HG02798 (cell line): ENCODE results near the gene KIF15.

Experiments used
- ATAC-seq: cut with Tn5 transposase; IDR thresholded peaks from one replicate; pipeline ENCODE4 v1.9.1; 2021; ENCODE audit warnings: mild to moderate bottlenecking; ENCODE audit not compliant: unreplicated experiment, poor library complexity

KIF15 gene

DNA sequence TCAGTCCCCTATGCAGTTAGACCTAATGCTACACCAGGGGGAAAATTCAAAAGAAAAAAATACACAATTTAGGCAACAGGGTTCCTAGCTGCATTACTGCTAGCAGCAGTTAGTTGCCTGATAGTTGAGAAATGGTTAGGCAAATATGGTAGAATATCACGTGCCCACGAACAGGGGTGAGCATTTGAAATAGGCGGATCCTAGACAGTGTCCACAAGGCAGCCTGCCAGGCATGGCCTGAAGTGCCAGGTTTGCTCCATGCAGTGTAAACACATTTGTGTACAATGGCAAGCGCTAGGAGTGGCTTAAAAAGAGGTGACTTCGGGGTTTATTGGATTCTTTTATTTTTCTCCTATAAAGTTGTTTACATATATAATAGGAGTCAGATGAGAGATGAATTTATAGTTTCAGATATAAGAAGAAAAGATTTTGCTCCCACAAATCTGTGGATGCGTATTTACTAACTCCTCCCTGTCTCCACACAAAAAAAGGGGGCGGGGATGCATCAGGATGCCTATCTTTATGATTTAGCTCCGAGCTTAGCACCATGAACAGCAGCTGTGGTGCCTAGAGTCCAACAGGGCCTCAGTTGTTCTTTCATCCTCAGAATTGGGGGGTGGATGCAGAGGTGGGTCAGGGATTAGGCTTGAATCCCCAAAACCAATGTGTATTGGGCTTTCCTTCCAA lies 108.9 kb downstream of the KIF15 start:
- no peak for ATAC-seq

DNA sequence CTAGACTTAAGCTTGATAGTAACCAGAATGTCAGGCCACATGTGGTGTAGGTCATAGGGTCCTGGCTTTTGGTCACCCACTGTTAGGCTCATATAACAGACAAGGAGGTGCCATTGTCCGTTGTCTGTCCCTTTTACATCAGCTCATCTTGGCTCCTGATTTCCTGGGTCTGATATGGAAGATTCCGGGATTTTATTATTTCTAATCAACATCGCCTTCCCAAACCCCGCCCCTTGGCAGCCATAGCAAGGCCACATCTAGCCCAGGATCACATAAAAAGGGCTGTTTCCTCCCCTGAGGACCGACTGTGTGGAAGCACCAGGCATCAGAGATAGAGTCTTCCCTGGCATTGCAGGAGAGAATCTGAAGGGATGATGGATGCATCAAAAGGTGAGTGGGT lies 112.7 kb downstream of the KIF15 start, which contains the start of gene TGM4:
TGM4 (plus strand) TSS at position 301 of the 400 bp plus-strand sequence; CDS start at position 372, 71 bp downstream.
- ATAC-seq = no peak

DNA sequence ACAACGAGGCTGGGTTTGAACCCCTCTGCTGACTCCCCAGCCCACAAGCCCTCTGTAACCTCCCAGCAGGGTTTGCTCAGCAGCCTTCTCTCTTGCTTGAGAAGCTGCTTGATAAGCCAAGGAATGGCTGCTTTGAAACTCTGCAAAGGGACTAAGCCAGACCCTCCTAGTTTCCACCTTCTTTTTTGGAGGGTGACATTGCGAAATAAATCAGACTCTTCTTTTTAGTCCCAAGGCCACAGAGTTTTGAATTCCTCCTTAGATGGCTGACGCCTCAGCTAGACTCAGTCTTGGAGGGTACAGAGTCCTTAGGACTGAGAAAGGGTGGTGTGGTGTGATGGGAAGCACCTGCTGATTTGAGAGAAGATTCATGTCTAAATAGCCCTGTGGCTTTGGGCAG lies 114.0 kb downstream of the KIF15 start:
- no peak for ATAC-seq

DNA sequence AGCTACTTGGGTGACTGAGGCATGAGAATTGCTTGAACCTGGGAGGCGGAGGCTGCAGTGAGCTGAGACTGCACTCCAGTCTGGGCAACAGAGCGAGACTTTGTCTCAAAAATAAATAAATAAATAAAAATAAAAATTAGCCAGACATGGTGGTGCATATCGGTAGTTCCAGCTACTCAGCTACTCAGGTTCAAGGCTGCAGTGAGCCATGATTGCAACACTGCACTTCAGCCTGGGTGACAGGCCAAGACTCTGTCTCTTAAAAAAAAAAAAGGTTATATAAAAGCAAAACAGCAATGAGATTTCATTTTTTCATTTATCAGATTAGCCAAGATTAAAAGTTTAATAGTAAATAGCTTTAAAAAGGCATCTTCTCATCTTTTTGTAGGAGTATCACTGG lies 115.7 kb downstream of the KIF15 start:
- ATAC-seq = no peak

- no peak for ATAC-seq
Measured at GRCh38 chr3:44880284-44880683, 118.7 kb downstream of the KIF15 start.

- ATAC-seq = no peak
Measured at GRCh38 chr3:44883213-44883955, 121.8 kb downstream of the KIF15 start.

DNA sequence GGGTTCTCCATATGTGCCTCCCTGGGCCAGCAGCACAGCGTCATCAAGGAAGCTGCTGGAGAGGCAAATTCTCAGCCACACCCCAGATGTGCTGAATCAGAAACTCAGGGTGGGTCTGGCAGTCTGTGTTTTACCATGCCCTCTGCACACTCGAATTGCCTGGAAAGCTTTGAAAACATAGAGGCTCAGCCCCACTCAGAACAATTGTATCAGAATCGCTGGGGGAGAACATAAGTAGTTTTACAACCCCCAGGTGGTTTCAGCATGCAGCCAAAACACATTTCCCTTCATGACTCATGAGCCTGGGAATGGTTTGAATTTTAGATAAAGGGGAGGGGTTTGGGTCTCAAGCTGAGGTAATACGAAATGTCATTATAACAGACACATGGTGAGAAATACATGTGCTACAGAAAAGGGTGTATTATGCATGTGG lies 122.4 kb downstream of the KIF15 start:
- no peak for ATAC-seq

- ATAC-seq = no peak
Measured at GRCh38 chr3:44885618-44886017, 124.0 kb downstream of the KIF15 start.

DNA sequence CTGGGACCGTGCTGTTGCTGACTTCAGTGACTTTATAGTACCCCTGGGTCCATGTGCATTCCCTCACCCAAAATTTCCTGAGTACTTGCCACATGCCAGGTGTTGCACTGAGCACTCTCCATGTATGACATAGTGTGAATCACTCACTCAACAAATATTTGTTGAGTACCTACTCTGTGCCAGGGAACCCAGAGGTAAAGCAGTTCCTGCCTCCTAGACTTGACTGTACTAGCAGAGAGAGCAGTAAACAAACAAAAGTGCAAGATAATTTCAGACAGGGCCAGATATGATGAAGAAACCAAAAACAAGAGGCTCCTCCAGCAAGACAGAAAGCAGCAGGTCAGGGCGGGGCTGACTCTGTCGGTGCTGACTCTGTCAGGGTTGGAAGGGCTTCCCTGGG lies 125.0 kb downstream of the KIF15 start:
- no peak for ATAC-seq

GRCh38 chr3:44887101-44887500 lies 125.5 kb downstream of the KIF15 start:
- no peak for ATAC-seq

GRCh38 chr3:44890258-44890657 lies 128.7 kb downstream of the KIF15 start:
- ATAC-seq = no peak

DNA sequence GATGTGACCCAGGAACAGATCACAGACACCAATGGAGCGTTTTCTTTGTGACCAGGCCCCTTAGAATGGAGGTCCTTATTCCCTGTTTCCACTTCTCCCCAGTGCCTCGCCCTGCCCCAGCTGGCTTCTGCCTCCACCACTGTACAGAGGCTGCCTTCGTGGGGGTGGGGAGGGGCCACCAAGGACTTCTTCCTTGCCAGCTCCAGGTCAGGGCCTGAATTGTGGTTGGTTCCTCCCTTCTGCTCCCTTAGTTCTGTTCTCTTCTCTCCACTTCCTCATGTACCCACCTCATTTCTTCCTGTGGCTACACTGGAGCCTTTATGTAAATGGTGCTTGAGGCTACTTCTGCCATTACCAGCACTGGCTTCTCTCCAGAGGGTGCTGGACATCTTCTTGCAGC lies 129.3 kb downstream of the KIF15 start:
- ATAC-seq = no peak

DNA sequence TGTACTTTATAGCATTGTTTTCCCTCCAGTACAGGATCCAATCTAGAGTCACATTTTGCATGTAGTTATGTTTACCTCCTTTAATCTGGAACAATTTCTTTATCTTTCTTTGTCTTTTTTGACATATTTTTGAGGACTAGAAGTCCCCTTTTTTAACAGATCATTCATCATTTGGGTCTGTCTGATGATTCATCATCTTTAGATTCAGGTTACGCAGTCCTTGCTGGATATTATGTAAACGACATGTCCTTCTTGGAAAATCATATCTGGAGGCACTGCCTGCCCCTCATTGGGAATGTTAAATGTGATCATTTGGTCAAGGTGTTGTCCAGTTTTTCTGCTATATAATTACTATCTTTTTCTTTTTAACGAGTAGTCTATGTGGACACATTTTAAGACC lies 131.1 kb downstream of the KIF15 start:
- no peak for ATAC-seq

DNA sequence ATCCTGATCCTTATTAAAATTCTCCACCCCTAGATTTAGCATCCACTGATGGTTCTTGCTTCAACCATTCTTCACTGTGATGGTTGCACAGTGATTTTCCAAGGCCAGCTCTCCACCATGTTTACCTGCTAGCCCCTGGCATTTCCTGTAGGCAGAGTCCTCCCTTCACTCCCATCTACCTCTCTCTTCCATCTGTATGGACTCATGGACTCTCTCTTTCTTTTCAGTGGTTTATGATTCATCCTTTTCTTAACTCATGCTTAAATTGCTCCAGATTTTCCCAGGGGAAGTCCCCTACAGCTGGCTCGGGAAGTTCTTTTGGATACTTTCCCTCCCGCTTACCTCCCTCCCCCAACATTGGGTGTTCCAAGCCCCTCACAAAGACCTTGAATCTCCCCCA lies 131.5 kb downstream of the KIF15 start:
- ATAC-seq = no peak

DNA sequence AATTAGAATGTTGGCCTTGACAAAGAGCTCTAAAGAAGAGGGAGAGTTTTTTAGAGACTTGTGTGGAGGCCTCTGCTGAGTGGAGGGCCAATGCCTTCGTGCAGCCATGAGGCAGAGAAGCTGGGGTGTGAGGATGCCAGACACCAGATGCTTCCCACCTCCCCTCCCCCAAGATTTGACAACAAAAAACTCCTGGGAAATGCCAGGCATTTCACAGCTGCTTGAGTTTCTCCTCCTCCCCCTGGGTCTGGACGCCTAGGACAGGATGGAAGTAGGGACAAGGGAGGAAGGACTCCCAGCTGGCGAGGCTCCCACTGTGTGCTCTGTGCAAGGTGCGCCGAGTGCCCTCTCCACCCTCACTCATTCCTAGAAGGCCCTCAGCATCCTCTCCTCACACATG lies 132.9 kb downstream of the KIF15 start:
- no peak for ATAC-seq

DNA sequence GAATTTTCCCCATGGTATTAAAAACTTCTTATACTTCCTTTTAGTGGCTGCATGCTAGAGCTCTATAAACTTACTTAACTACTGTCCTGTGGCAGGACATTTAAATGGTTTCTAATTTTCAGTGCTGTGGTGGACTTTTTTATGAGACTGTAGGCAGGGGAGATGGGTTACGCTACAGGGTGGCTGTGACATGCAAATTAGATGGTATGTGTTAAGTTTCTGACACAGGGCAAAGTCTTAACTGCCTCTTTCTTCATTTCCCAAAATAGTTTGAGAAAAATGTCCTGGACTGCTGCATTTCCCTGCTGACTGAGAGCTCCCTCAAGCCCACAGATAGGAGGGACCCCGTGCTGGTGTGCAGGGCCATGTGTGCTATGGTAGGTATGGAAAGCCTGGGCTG lies 134.8 kb downstream of the KIF15 start:
- ATAC-seq = peak; percentile 39

DNA sequence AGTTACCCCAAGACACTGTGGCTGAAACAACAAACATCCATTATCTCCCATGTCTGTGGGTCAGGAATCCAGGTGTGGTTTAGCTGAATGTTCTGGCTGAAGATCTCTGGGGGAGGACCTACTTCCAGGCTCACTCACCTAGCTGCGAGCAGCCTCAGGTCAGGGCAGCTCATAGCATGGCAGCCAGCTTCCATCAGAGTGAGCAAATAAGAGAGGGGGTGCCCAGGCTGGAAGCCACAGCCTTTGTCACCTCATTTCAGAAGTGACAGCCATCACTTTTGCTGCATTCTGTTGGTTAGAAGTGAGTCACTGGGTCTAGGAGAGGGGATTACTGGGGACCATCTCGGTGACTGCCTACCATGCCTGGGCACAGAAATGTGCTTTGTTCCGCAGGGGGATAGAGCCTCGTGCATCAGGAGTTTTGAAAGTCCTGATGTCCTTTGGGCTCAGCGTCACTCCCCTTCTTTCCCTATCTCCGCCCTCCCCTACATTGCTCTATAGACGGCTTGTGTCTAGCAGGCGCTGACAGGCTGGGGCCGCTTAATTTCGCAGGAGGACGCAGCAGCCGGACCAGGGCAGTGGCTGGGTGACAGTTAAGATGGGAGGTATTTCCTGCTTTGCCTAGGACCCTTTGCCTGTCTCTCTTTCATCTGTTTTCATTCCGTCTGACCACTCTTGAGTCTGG lies 138.2 kb downstream of the KIF15 start:
- no peak for ATAC-seq

- ATAC-seq = no peak
Measured at GRCh38 chr3:44902628-44903027, 141.0 kb downstream of the KIF15 start.
